GM21723 (cell line): ENCODE measurements around the gene RGL3.
"Not testable (repeated sequence)": the region's sequence is repeated elsewhere in the genome, so short reads cannot be mapped to it uniquely, and the experiment has no call there.

Experiments used
- ATAC-seq: cut with Tn5 transposase; IDR thresholded peaks from one replicate; pipeline ENCODE4 v1.9.1; 2021; ENCODE audit warnings: mild to moderate bottlenecking, moderate library complexity; ENCODE audit not compliant: unreplicated experiment

The RGL3 gene

GRCh38 chr19:11418549-11419506 is at the start of gene RGL3:
TSS of gene RGL3 (minus strand) at chr19:11419314. CDS start at chr19:11419278, 36 bp downstream.
- ATAC-seq, result no peak

GRCh38 chr19:11468266-11468845 is 49.2 kb upstream of the RGL3 start:
- ATAC-seq, result not testable (repeated sequence)

GRCh38 chr19:11465600-11465999 is 46.5 kb upstream of the RGL3 start:
- no peak for ATAC-seq

- ATAC-seq, result no peak
These were observed 45.5 kb upstream of the RGL3 start for GRCh38 chr19:11464333-11465265.

- no peak for ATAC-seq
These were observed 44.3 kb upstream of the RGL3 start for GRCh38 chr19:11463391-11463790.

- no peak for ATAC-seq
These were observed 42.3 kb upstream of the RGL3 start for GRCh38 chr19:11461453-11461852.

- ATAC-seq, result no peak
These were observed 41.1 kb upstream of the RGL3 start for GRCh38 chr19:11460207-11460606.

- not testable (repeated sequence) for ATAC-seq
These were observed 39.8 kb upstream of the RGL3 start for GRCh38 chr19:11458912-11459311.

GRCh38 chr19:11458236-11458900 is 39.3 kb upstream of the RGL3 start:
- no peak for ATAC-seq

GRCh38 chr19:11457831-11458230 is 38.7 kb upstream of the RGL3 start:
- no peak for ATAC-seq

- no peak for ATAC-seq
These were observed 38.0 kb upstream of the RGL3 start for GRCh38 chr19:11457115-11457514.

- ATAC-seq, result no peak
These were observed 37.5 kb upstream of the RGL3 start for GRCh38 chr19:11456659-11457058.

GRCh38 chr19:11455233-11455554 is 36.1 kb upstream of the RGL3 start:
- ATAC-seq, result not testable (repeated sequence)

- ATAC-seq, result no peak
These were observed 34.6 kb upstream of the RGL3 start for GRCh38 chr19:11453468-11454341.

GRCh38 chr19:11452620-11453310 is 33.7 kb upstream of the RGL3 start:
- ATAC-seq, result no peak

- no peak for ATAC-seq
These were observed 32.9 kb upstream of the RGL3 start for GRCh38 chr19:11451871-11452619.

- no peak for ATAC-seq
These were observed 32.3 kb upstream of the RGL3 start for GRCh38 chr19:11451327-11451870.
